Loucy (cell line): ENCODE measurements around the gene SYT1.

Experiments used
- CTCF ChIP-seq: fragments of 200-600 bp; sonication (generic); conservative IDR thresholded peaks from 2 replicates; pipeline ENCODE4 v1.5.1; 2014; ENCODE audit warnings: mild to moderate bottlenecking, antibody characterized with exemption, low read length
- EZH2phosphoT487 ChIP-seq: fragments of 200-600 bp; IDR thresholded peaks from 2 replicates; pipeline ENCODE4 v1.6.1; 2018; ENCODE audit warnings: antibody characterized with exemption, mild to moderate bottlenecking, moderate library complexity, borderline replicate concordance

- no peak for TF ChIP-seq CTCF
- no peak for TF ChIP-seq EZH2phosphoT487
These were observed 155.1 kb downstream of the SYT1 start for GRCh38 chr12:79019672-79020071.
